HepG2 (cell line): ENCODE measurements around the gene RAX. TPM values are rescaled to one million over a fixed set of nuclear protein-coding genes. Genes with fewer than 3 reads are reported as not detected.
A peak's percentile ranks its signal among the peaks of the same experiment; 100 is the strongest.

Experiments used
- ATAC-seq: fragments of 200-7000 bp; cut with Tn5 transposase; 3 replicates; pipeline ENCODE4 v1.9.1; 2020; ENCODE audit warnings: mild to moderate bottlenecking, moderate library complexity
- BruUV-seq: library from RNA; stranded (reverse); fragments of 400-500 nt; replicated peaks from 2 replicates; lab custom pipeline; 2021; lab: Mats Ljungman, UMichigan
- CTCF ChIA-PET: fragments of 300-600 bp; formaldehyde crosslinking; extraction: SDS; loops from one replicate; lab custom pipeline; 2021; ENCODE audit warnings: low total read pairs, inconsistent platforms, low intra/inter-chr PET ratio; lab: Yijun Ruan, JAX
- POLR2A ChIA-PET: fragments of 350-600 bp; sonication (Branson Sonifier 250); formaldehyde crosslinking; loops from one replicate; lab custom pipeline; 2020; ENCODE audit warnings: antibody characterized with exemption, inconsistent platforms; lab: Yijun Ruan, JAX
- DNase-seq: peaks from one replicate; pipeline ENCODE4 v3.0.0-alpha.2; 2015; ENCODE audit warnings: low spot score
- FAIRE-seq: peaks from 3 replicates; lab custom pipeline; 2011; peaks lifted over from hg19 to GRCh38; lab: Jason Lieb, UNC
- H2AFZ ChIP-seq: one replicate; pipeline ENCODE4 v1.6.1; 2011; ENCODE audit warnings: low read length, inconsistent platforms
- H3K27ac ChIP-seq: fragments of 300-600 bp; 3 replicates; pipeline ENCODE4 v1.8.0; 2011; ENCODE audit warnings: mixed run types, mild to moderate bottlenecking, mixed read lengths, low read length, inconsistent platforms; ENCODE audit not compliant: insufficient read depth; ENCODE audit errors: extremely low read length
- H3K27me3 ChIP-seq, 2 experiments: fragments of 200-600 bp in 1 of 2; 2 replicates in 1 of 2; 3 replicates in 1 of 2; pipeline versions ENCODE4 v1.6.0 to v1.8.0; 2011; ENCODE audit warnings: low read length in 2 of 2, mild to moderate bottlenecking in 2 of 2, moderate library complexity in 2 of 2, inconsistent platforms in 1 of 2; ENCODE audit not compliant: insufficient read depth in 2 of 2, control insufficient read depth in 1 of 2
- H3K36me3 ChIP-seq, 2 experiments: fragments of 200-600 bp in 1 of 2; replicated peaks in 1 of 2; 2 replicates in 1 of 2; 3 replicates in 1 of 2; pipeline versions ENCODE4 v1.5.1 to v1.8.0; 2011; ENCODE audit warnings: low read length in 2 of 2, inconsistent platforms in 1 of 2; ENCODE audit not compliant: insufficient read depth in 2 of 2, control insufficient read depth in 1 of 2
- H3K4me1 ChIP-seq: 2 replicates; pipeline ENCODE4 v1.5.1; 2012; ENCODE audit warnings: low read length, inconsistent platforms; ENCODE audit not compliant: insufficient read depth
- H3K4me2 ChIP-seq: 2 replicates; pipeline ENCODE4 v1.6.0; 2011; ENCODE audit warnings: low read depth, low read length, inconsistent platforms
- H3K4me3 ChIP-seq, 3 experiments: fragments of 200-600 bp in 1 of 3; sonication (generic), shearing (Covaris generic) in 1 of 3; replicated peaks in 1 of 3; 2 replicates each; pipeline ENCODE4 v1.5.1; 2011 to 2016; ENCODE audit warnings: low read length in 3 of 3, inconsistent platforms in 2 of 3, low read depth in 2 of 3, mild to moderate bottlenecking in 2 of 3, control low read depth in 1 of 3, mixed read lengths in 1 of 3; ENCODE audit not compliant: insufficient read depth in 1 of 3
- H3K79me2 ChIP-seq: one replicate; pipeline ENCODE4 v1.6.1; 2011; ENCODE audit warnings: low read length, inconsistent platforms; ENCODE audit not compliant: insufficient read depth
- H3K9ac ChIP-seq: 2 replicates; pipeline ENCODE4 v1.6.0; 2011; ENCODE audit warnings: mild to moderate bottlenecking, low read depth, low read length, inconsistent platforms; ENCODE audit not compliant: insufficient read depth
- H3K9me3 ChIP-seq: 2 replicates; pipeline ENCODE4 v1.5.1; 2012; ENCODE audit warnings: mild to moderate bottlenecking, low read length
- H4K20me1 ChIP-seq: 2 replicates; pipeline ENCODE4 v1.6.0; 2011; ENCODE audit warnings: inconsistent platforms, mild to moderate bottlenecking, low read length, moderate library complexity; ENCODE audit not compliant: insufficient read depth
- EZH2 ChIP-seq: conservative IDR thresholded peaks from 2 replicates; pipeline ENCODE4 v1.6.1; 2012; ENCODE audit warnings: mild to moderate bottlenecking, low read depth, low read length, moderate library complexity
- ZNF431 ChIP-seq: sonication (generic); formaldehyde crosslinking; IDR thresholded peaks from 2 replicates; pipeline ENCODE4 v1.9.0; 2022; ENCODE audit warnings: missing genetic modification reagents, low read depth, mild to moderate bottlenecking, borderline replicate concordance
- ZNF547 ChIP-seq: sonication (generic); formaldehyde crosslinking; IDR thresholded peaks from 2 replicates; pipeline ENCODE4 v1.5.1; 2020; ENCODE audit warnings: mild to moderate bottlenecking, missing genetic modification reagents
- WGBS: methylation state at CpG from one replicate; pipeline ENCODE4 v1.1.6; 2017; ENCODE audit warnings: low lambda C conversion rate; 5-methylcytosine and 5-hydroxymethylcytosine counted together
- in situ Hi-C: cut with HindIII; loops from 2 replicates; pipeline ENCODE4 v1.10.0; 2017; ENCODE audit warnings: low pct_unique_long_range_greater_than_20kb; ENCODE audit not compliant: extremely low pct_ligation_motif_present
- intact Hi-C: fragments of 100-400 bp; cut with micrococcal nuclease; formaldehyde crosslinking; loops from one replicate; pipeline ENCODE4 v1.10.0; 2022; ENCODE audit not compliant: unreplicated experiment
- polyA plus RNA-seq, 8 experiments: library from polyadenylated mRNA; depleted of rRNA in 3 of 8; stranded (reverse) in 7 of 8; unstranded in 1 of 8; fragments of >200 nt; fragmentation: Illumina TruSeq in 4 of 8; extraction: Trizol in 4 of 8; gene quantifications; 2 replicates each; pipeline versions ENCODE4 v1.2.1 to v1.2.3, GENCODE V29; 2011 to 2016; ENCODE audit warnings: low read depth in 4 of 8, missing spikeins in 1 of 8, mixed read lengths in 1 of 8; ENCODE audit not compliant: insufficient read depth in 1 of 8
- total RNA-seq, 5 experiments: library from RNA; depleted of rRNA; stranded (reverse); fragments of >200 nt; fragmentation: Illumina TruSeq; extraction: Trizol; gene quantifications; 2 replicates each; pipeline ENCODE4 v1.2.3, GENCODE V29; 2016; ENCODE audit warnings: low read depth in 1 of 5

The RAX gene
- total and polyA plus RNA-seq, 2 of the 13 experiments (the other 11 are each of a cell fraction or from before 2014, with no cell fraction given): not detected

DNA sequence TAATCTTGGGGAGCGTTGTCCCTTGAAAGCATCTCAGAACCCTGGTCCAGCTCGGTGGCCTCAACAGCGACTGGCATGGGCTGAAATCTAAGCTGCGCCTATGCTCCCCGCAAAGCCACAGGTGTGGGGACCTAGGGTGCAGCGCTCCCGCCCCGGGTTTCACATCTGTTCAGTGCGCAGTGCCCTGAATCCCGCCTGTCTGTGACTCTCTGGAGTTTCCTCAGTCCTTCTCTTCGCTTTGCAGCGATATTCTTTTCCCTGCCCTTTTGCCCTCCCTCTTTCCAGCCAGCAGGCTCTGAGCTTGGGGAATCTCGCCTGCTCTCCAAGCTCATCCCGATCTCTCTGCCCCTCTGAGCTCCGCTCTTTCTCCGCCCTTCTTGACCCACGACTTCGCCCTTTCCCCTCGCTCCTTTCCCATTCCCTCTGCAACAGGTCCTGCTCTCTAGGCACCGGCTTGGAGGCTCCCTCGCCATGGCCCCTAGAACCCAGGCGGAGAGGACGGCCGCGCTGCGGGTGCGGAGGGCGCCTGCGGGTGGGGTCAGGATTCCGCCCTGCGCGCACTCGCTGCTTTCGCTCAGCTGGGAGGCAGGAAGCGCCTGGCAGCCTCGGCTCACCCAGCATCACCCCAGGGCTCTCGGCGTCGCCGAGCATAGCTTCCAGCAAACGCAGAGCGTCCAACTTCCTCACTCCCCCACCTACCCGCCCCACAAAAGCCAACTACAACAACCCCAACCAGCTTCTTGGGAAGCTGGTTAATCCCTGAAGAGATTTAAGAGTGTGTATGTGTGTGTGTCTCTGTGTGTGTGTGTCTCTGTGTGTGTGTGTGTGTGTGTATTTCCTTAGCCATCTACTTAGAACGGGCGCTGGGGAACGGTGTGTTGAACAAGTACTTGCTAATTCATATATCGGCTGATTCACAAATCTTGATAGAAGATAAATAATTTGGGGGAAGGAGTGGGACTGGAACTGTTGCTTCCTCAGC, 52.2 kb downstream of the RAX start:
- 12% methylated on average over 36 of the region's 47 CpGs for WGBS
- TF ChIP-seq ZNF431 (CRISPR knock-in tag) (no peak), EZH2 (0 out of 2 replicates have a peak, but pooled peaks have one; percentile 49)
- no peak; the same call in 1 of the 3 replicates for ATAC-seq
- FAIRE-seq: no peak
- ChIA-PET POLR2A (no interaction called here), CTCF (no interaction called here)
- Histone ChIP-seq H3K9ac (no peak overlapping the region), H4K20me1 (no peaks in the 10 kb centered on the region), H3K79me2 (no peaks in the 10 kb centered on the region), H3K4me3 (no peak overlapping the region), H3K36me3 (no peaks in the 10 kb centered on the region), H3K4me2 (no peak overlapping the region), H3K27me3 (peaks cover 9 to 39% of the 10 kb centered on the region in 2 experiments; a peak in 4 of 5 replicates), H3K27ac (no peak overlapping the region), H2AFZ (no peak overlapping the region), H3K9me3 (no peaks in the 10 kb centered on the region), H3K4me1 (peaks cover 17% of the 10 kb centered on the region)
- no TSS peak for BruUV-seq
- intact Hi-C loops (no loop called here), in situ Hi-C loops (no loop called here)
- DNase-seq: no peak

DNA sequence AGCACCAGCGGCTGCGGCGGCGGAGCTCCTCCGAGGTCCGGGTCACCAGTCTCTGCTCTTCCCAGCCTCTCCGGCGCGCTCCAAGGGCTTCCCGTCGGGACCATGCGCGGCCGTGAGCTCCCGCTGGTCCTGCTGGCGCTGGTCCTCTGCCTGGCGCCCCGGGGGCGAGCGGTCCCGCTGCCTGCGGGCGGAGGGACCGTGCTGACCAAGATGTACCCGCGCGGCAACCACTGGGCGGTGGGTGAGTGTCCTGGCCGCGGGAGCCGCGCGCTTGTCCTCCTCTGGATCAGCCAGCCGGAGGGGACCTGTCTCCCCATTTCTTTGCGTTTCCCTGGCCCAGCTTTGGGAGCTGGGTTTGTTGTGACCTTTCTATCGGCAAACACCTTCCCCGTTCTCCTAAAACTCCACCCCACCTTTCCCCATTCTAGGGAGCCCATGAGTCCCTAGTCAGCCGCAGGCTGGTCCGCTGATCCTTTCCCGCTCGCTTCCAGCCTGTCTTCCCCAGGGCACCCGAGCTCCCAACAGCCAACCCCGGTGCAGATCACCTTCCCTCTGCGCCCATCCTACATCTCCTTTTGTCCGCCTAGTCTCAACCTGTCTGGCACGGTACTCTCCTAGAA, 53.0 kb downstream of the RAX start:
- Histone ChIP-seq H3K79me2 (no peaks in the 10 kb centered on the region), H2AFZ (no peak overlapping the region), H3K4me2 (no peak overlapping the region), H4K20me1 (no peaks in the 10 kb centered on the region), H3K27me3 (peaks cover 9 to 39% of the 10 kb centered on the region in 2 experiments; a peak in 4 of 5 replicates), H3K9me3 (no peaks in the 10 kb centered on the region), H3K36me3 (no peaks in the 10 kb centered on the region), H3K27ac (no peak overlapping the region), H3K4me3 (no peak overlapping the region), H3K9ac (no peak overlapping the region), H3K4me1 (peaks cover 17% of the 10 kb centered on the region)
- intact Hi-C loops (no loop called here), in situ Hi-C loops (no loop called here)
- WGBS: 32% methylated on average over 15 of the region's 46 CpGs
- no TSS peak for BruUV-seq
- FAIRE-seq: no peak
- TF ChIP-seq EZH2: 0 out of 2 replicates have a peak, but pooled peaks have one; percentile 65
- TF ChIP-seq ZNF547 (CRISPR knock-in tag): no peak
- POLR2A ChIA-PET: no interaction called here
- DNase-seq: no peak
- CTCF ChIA-PET: no interaction called here
- ATAC-seq: peak; percentile 25; the same call in 1 of the 3 replicates
